B cell (primary cell): ENCODE data around the gene SCUBE1.

Source experiments
- CTCF ChIP-seq: fragments of 200-600 bp; IDR thresholded peaks from one replicate; pipeline ENCODE4 v1.8.0; 2022; ENCODE audit warnings: antibody characterized with exemption, mild to moderate bottlenecking
- EZH2 ChIP-seq: IDR thresholded peaks from 2 replicates; pipeline ENCODE4 v1.6.1; 2012; ENCODE audit warnings: borderline replicate concordance, low read depth, mild to moderate bottlenecking, moderate library complexity, low read length; ENCODE audit not compliant: insufficient read depth, poor library complexity, severe bottlenecking

DNA sequence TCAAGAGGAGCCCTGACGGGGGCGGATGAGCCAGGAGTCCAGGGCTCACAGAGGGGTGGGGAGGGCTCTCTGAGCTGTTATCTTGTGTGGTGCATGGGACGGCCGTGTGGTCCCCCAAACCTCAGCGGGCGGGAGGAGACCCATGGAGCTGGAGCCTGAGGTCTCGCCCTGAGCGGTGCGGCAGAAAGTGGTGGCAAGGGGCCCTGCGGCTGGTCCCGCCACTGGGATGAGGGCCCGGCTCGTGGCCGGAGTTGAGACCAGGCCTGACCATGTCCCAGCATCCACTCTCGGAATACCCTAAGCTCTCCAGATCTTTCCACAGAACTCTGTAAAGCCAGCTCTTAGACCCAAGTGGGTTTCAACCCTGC is 133.7 kb downstream of the SCUBE1 start:
- TF ChIP-seq EZH2 (no peak), CTCF (no peak)
